ENCODE results near the gene REG4.
A peak's percentile ranks its signal among the peaks of the same experiment; 100 is the strongest.
"Not testable (repeated sequence)": the region's sequence is repeated elsewhere in the genome, so short reads cannot be mapped to it uniquely, and the experiment has no call there.

REG4 gene

GRCh38 chr1:119811387-119811786, at the start of gene REG4:
TSS of gene REG4 (minus strand) at chr1:119811460. CDS start at chr1:119808769, 2,691 bp downstream.
- no peak for DNase-seq

DNA sequence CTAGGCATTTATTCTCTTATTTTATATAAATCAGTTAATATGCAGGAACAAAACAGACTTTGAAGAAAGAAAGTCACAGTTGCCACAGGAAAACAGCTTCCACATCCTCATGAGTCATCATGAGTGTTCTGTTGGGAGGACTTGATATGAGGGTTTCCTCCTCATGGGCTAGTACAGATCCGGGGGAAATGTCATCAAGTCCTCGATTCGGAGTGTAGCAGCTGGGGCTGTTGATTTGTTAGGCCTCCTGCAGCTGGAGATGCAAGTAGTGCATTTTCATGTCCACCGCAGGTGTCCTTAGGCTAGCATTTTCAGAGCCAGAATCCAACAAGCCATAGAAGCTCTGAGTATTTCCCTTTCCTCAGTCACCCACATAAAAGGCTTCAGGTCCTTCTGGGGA, 48.4 kb upstream of the REG4 start:
- no peak for DNase-seq

GRCh38 chr1:119858556-119859214, 47.4 kb upstream of the REG4 start:
- DNase-seq, result not testable (repeated sequence)

GRCh38 chr1:119858126-119858525, 46.9 kb upstream of the REG4 start:
- DNase-seq, result no peak

DNA sequence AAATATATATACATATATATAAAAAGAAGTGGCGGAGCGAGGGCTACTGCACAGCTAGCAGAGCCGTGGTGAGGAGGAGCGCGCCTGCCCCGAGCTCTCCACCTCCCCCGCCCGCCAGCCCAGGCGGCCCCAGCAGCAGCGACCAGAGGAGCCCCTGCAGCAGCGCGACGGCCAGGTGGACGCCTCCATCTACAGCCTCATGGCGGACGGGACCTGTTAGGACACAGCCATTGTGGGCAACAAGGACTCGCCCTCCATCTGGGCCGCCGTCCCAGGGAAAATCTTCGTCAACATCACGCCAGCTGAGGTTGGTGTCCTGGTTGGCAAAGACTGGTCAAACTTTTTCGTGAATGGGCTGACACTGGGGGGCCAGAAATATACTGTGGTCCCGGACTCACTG, 41.9 kb upstream of the REG4 start:
- no peak for DNase-seq

GRCh38 chr1:119844206-119844605, 32.9 kb upstream of the REG4 start:
- not testable (repeated sequence) for DNase-seq

DNA sequence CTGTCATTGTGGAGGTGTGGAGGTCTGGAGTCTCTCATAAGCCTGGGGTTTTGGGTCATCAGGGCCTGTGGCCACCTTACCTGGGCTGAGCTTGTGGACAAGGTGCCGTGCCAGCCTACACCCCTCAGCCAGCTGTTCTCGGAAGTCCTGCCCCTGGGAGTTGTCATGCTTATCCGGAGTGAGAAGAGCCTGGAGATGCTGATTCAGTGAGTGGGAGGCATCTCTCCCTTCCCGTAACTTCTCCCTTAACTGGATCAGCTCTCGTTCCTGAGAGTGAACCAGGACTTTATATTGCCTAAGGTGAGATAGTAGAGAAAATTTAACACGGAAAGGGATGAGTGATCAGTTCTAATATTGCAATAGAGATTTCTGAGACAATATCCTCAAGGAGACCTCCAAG, 30.0 kb upstream of the REG4 start:
- DNase-seq, result no peak

- no peak for DNase-seq
Observed at GRCh38 chr1:119840745-119841144, 29.5 kb upstream of the REG4 start.

- DNase-seq, result no peak
Observed at GRCh38 chr1:119838236-119838635, 27.0 kb upstream of the REG4 start.

DNA sequence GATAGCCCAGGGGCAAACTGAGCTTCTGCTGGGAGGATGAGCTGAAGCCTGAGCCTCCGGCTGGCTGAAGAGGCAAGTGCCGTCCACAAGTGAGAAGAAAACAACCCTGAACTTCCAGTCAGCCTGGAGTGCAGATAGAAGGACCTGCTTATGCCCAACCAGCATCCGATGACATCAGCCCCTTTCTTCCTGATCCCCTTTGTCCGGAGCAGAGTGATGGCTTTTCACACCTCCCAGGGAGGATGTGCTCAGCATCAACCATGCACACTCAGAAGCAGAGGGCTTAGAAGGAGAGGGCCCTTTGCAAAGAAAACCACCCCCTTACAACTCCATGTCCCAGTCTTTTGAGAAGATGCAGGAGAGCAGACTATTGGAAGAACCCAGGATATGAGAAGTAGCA, 23.7 kb upstream of the REG4 start:
- no peak for DNase-seq

GRCh38 chr1:119831027-119831426, 19.8 kb upstream of the REG4 start:
- DNase-seq, result no peak

GRCh38 chr1:119829625-119830024, 18.4 kb upstream of the REG4 start:
- no peak for DNase-seq

- not testable (repeated sequence) for DNase-seq
Observed at GRCh38 chr1:119829006-119829405, 17.7 kb upstream of the REG4 start.

DNA sequence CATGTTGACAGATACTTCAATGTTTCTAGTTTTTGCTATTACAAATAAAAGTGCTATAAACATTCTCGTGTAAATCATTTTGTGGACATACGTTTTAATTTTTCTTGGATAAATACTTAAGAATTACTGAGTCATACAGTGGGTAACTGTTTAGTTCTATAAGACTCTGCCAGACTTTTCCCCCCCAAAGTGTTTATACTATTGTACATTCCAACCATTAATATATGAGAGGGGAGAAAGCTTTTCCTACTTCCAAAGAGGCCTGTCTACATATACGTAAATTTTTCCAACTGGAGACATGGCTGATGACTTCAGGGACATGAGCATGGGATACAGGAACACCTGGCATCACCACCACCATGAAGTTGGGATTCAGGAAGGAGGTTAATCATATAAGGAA, 17.0 kb upstream of the REG4 start:
- no peak for DNase-seq

DNA sequence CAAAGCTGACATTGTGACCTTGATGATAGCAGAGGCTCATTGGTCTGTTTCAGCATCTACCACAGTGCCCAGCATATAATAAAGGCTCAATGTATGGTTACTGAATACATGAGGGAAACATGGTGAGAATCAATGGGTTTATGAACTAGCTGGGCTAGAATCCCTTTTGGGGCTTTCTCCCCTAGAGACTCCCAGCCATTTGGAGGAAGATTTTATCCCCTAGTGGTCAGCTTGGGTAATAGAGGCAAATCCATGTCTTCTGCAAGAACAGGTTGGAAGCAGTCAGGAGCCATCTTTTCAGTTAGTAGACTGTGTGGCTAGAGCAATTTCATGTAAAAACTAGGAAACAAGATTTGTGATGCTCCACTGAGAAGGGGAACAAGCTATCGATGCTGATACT, 15.8 kb upstream of the REG4 start:
- DNase-seq, result no peak

GRCh38 chr1:119822406-119822805, 11.1 kb upstream of the REG4 start:
- no peak for DNase-seq

DNA sequence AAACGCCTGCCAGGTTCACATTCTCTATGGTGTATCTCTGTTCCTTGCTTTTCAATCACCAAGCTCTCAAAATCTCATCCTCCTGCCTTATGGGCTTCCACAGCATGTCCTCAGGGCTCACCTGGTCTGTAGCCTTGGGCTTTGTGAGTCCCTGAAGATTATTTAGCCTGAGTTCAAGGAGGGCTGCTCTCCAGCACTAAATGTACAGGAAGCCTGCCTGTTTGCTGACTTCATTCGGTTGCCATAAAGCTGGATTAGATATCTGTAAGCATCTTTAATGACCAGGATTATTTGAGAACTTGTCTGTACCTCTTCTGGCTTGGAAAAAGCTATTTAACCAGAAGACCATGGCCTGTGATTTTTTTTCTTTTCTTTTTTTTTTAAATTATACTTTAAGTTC, 6.9 kb upstream of the REG4 start:
- no peak for DNase-seq

DNA sequence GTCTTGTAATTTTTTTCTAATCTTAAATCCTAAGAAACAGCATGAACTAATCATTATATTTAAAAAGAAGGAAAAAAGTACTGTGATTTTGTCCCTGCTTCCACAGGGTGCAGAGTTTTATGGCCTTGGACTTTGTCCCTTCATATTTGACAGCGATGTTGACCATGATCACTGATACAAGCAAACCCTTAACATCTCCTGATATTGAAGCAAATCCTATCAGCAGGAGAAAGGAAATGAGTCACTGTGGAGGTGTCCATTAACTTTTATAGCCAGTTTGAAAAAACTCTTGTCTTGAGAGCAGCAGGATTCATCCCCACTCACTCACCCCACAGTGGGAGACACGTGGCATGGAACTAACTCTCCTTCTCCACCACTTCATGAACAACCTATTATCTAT, 5.1 kb upstream of the REG4 start:
- no peak for DNase-seq

DNA sequence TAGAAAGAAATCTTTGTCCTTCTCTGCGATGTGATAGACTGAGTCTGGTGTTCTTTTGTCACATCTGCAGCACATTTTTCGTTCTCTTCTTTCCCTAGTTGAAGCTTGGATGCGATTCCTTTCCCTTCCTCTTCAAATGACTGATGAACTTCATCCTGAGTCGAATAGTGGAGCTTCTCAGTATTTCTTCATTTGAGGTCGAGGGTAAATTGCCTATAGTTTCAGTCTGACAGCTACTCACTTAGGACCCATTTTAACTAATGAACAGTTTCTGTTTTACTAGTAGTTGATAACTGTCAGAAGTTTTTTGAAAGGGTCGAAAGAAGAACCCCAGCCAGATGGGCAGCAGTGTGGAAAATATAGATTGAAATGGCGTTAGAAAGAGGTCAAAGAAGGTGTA, 4.7 kb upstream of the REG4 start:
- no peak for DNase-seq

- no peak for DNase-seq
Observed at GRCh38 chr1:119815361-119815760, 4.1 kb upstream of the REG4 start.

DNA sequence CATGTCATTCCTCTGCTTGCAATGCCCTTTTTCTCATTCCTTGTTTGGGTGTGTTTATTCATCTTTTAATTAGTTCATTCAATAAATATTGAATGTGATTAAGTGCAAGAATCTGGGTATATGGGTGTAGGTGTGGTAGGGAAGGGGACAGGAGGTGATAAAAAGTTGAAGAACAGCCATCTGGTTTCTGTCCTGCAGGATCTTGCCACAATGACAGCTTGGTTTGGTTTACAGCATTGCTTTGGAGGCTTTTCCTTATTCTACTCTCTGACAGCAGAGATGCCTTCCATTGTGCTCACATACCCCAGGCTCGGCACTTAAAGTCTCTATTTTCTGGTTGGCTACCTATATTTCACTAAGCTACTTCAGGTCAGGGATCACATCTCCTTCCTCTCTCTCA, 3.0 kb upstream of the REG4 start:
- DNase-seq, result no peak

GRCh38 chr1:119811985-119812557, 811 bp upstream of the REG4 start:
- DNase-seq, result no peak

GRCh38 chr1:119808972-119809550, 2.2 kb downstream of the REG4 start:
- DNase-seq, result peak; percentile 60

- DNase-seq, result no peak
Observed at GRCh38 chr1:119808491-119808890, 2.8 kb downstream of the REG4 start.

- no peak for DNase-seq
Observed at GRCh38 chr1:119806489-119806888, 4.8 kb downstream of the REG4 start.

Data from activated gamma-delta T cell treated with Interleukin-2 at 50 U/mL for 16 hours (primary cell).